ENCODE measurements around the gene NPAS3. TPM values are rescaled to one million over a fixed set of nuclear protein-coding genes. Genes with fewer than 3 reads are reported as not detected.

Gene NPAS3
- polyA plus RNA-seq, 2 of the 4 experiments (the other 2 are of a cell fraction) = not detected

DNA sequence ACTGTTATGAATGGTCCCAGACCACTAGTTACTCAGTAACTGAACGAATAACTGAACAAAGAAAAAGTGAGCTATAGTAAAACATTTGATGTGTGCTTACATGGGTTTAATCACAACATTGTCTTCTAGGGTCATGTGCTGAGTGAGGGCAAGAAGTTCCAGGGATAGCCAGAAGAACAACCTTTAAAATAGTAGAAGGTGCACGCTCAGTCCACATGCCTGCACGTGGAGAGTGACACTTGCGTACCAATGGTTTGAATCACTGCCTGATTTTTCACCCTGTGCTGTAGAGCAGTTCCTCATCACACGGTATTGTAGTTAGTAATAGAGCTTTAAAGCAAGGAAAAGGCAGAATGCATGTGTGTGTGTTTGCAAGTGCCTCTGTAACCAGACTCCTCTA lies 788.0 kb downstream of the NPAS3 start:
- ATAC-seq = no peak
- WGBS (ENCODE audit: missing lambda C conversion rate) = 12% methylated on average over 5 of the region's 5 CpGs
- no peak overlapping the region for H3K4me3 ChIP-seq
- no peaks in the 10 kb centered on the region for H3K4me1 ChIP-seq
- no peak for FAIRE-seq
- ChIA-PET CTCF (no interaction called here), POLR2A (no interaction called here)
- H3K27ac ChIP-seq = no peak overlapping the region
- DNase-seq (ENCODE audit: low read depth in 1 of 2, low spot score in 1 of 2) = no peak
- TF ChIP-seq CBX8 (IDR thresholded peaks at IDR 0.05) (no peak), HOXB5 (CRISPR knock-in tag; IDR thresholded peaks at IDR 0.05) (no peak), CBX2 (IDR thresholded peaks at IDR 0.05; ENCODE audit: borderline replicate concordance, low read depth) (no peak), HEYL (CRISPR knock-in tag; IDR thresholded peaks at IDR 0.05) (no peak), FOSB (CRISPR knock-in tag; IDR thresholded peaks at IDR 0.05) (no peak), TFCP2L1 (CRISPR knock-in tag; IDR thresholded peaks at IDR 0.05) (no peak)
- no peaks in the 10 kb centered on the region for H3K9me3 ChIP-seq
- no peak overlapping the region for H3K4me2 ChIP-seq

DNA sequence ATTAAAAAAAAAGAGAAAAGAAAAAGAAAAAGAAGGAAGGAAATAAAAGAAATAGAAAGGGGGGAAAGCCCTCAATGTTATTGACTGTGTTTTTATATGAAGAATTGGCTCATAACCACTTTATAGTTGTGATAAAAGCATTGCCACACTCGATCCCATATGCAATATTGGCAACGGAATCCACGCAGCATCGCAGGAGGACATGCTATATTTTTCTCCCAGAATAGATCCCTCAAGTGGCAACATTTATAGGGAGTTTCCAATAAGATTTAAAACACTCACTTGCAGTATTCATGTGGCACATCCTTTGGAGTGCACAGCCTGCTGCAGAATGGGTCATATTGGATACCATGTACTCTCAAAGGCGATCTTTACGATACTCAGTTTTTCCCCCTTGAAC lies 788.9 kb downstream of the NPAS3 start:
- ATAC-seq (no peak), DNase-seq (ENCODE audit: low read depth in 1 of 2, low spot score in 1 of 2) (no peak), FAIRE-seq (no peak)
- CTCF ChIA-PET = interaction anchor here (0.7 kb wide), 1 partner anchor 9 kb away, joined by 3 read pairs; no protein-coding TSS in a partner anchor
- Histone ChIP-seq H3K27ac (no peak overlapping the region), H3K4me2 (no peak overlapping the region), H3K4me1 (no peaks in the 10 kb centered on the region), H3K4me3 (no peak overlapping the region), H3K9me3 (no peaks in the 10 kb centered on the region)
- WGBS (ENCODE audit: missing lambda C conversion rate) = 64% methylated on average over 6 of the region's 6 CpGs
- POLR2A ChIA-PET = no interaction called here
- no peak for TF ChIP-seq RAD21 (conservative IDR thresholded peaks at IDR 0.05 in 1 of 2, IDR thresholded peaks at IDR 0.05 in 1 of 2)
- TF ChIP-seq FOXS1 (CRISPR knock-in tag; IDR thresholded peaks at IDR 0.05) = no peak
- TF ChIP-seq TP53 (CRISPR knock-in tag; IDR thresholded peaks at IDR 0.05) = no peak
- no peak for TF ChIP-seq HDAC2 (IDR thresholded peaks at IDR 0.05)
- TF ChIP-seq HOXA7 (CRISPR knock-in tag; IDR thresholded peaks at IDR 0.05) = no peak
- no peak for TF ChIP-seq POLR2AphosphoS2 (conservative IDR thresholded peaks at IDR 0.05; ENCODE audit: low read length)
- TF ChIP-seq ZC3H11A (IDR thresholded peaks at IDR 0.05) = no peak
- TF ChIP-seq CEBPB (IDR thresholded peaks at IDR 0.05) = no peak
- no peak for TF ChIP-seq EHMT2 (IDR thresholded peaks at IDR 0.05; ENCODE audit: low read depth)
- TF ChIP-seq ZNF302 (CRISPR knock-in tag; IDR thresholded peaks at IDR 0.05) = no peak

DNA sequence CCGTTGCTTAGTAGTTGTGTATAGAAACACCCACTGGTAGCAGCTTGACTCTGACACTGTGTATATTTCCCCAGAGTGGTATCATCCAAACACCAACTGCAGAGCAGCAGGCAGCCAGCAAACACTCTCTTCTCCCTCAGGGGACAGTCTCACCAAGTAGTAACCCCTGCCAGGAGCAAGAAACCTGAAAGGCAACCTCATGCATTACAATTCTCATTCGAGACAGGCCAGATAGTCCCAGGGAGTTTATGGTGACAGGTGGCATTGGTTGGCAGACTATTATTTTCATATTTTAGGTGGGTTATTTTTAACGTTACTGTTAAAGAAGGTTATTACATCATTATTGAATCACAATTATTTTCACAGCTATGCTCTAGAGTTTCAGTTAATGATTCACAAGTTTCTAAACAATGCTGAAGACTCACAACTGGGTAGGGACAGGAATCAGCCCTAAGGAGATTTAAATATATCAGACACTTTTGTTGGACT lies 789.4 kb downstream of the NPAS3 start:
- no peak overlapping the region for H3K27ac ChIP-seq
- FAIRE-seq (no peak), DNase-seq (ENCODE audit: low read depth in 1 of 2, low spot score in 1 of 2) (no peak), ATAC-seq (no peak)
- H3K4me2 ChIP-seq = no peak overlapping the region
- H3K4me1 ChIP-seq = no peaks in the 10 kb centered on the region
- no peak overlapping the region for H3K4me3 ChIP-seq
- ChIA-PET POLR2A (no interaction called here), CTCF (interaction anchor here (0.7 kb wide), 1 partner anchor 9 kb away, joined by 3 read pairs; no protein-coding TSS in a partner anchor)
- WGBS (ENCODE audit: missing lambda C conversion rate) = 5% methylated on average over 3 of the region's 3 CpGs
- no peaks in the 10 kb centered on the region for H3K9me3 ChIP-seq
- no peak for TF ChIP-seq PHF8 (IDR thresholded peaks at IDR 0.05; ENCODE audit: borderline replicate concordance, low read depth)

DNA sequence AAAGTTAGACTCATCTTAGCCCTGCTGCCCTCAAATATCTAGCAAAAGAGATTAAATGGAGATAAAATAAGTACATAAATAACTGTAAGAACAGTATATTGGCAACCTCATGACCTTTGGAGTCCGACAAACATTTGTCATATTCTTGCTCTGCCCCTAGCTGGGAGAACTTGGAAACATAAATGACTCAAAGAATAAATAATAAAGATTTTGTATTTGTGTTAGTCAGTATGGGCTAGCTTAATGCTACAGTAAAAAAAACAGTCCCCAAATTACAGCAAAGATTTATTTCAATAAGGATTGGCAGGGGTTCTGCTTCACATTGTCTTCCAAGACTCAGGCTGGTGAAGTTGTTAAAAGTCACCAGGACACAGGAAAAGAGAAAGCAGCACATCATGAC lies 791.5 kb downstream of the NPAS3 start:
- ChIA-PET CTCF (no interaction called here), POLR2A (no interaction called here)
- ATAC-seq (no peak), FAIRE-seq (no peak), DNase-seq (ENCODE audit: low read depth in 1 of 2, low spot score in 1 of 2) (no peak)
- Histone ChIP-seq H3K9me3 (no peaks in the 10 kb centered on the region), H3K4me1 (no peaks in the 10 kb centered on the region), H3K4me3 (no peak overlapping the region), H3K4me2 (no peak overlapping the region), H3K27ac (no peak overlapping the region)
- TF ChIP-seq MAZ (IDR thresholded peaks at IDR 0.05; ENCODE audit: borderline replicate concordance, low read depth, low read length) = no peak
- TF ChIP-seq CHD4 (IDR thresholded peaks at IDR 0.05; ENCODE audit: borderline replicate concordance) = no peak
- no peak for TF ChIP-seq JUN (IDR thresholded peaks at IDR 0.05)
- no peak for TF ChIP-seq HOXB5 (CRISPR knock-in tag; IDR thresholded peaks at IDR 0.05)
- no peak for TF ChIP-seq BHLHE40 (IDR thresholded peaks at IDR 0.05; ENCODE audit: low read depth, low read length)
- TF ChIP-seq CBX2 (IDR thresholded peaks at IDR 0.05; ENCODE audit: borderline replicate concordance, low read depth) = no peak
- TF ChIP-seq ZC3H11A (IDR thresholded peaks at IDR 0.05) = no peak
- no peak for TF ChIP-seq KDM1A (IDR thresholded peaks at IDR 0.05; ENCODE audit: low read depth)
- TF ChIP-seq TFCP2L1 (CRISPR knock-in tag; IDR thresholded peaks at IDR 0.05) = no peak
- WGBS (ENCODE audit: missing lambda C conversion rate) = 8% methylated on average over 1 of the region's 1 CpG

Data from A549 (cell line).